Retinal pigment epithelial cell (primary cell): ENCODE data around the gene NUP214.
A peak's percentile ranks its signal among the peaks of the same experiment; 100 is the strongest.

Experiments
- DNase-seq: peaks from one replicate; pipeline ENCODE4 v3.0.0-alpha.2; 2010; ENCODE audit warnings: low read depth
- H3K4me3 ChIP-seq: 2 replicates; pipeline ENCODE4 v1.5.1; 2011; ENCODE audit warnings: mild to moderate bottlenecking, low read length, control low read depth, moderate library complexity
- TF ChIP-seq, protein P1 (sequence below): conservative IDR thresholded peaks from 2 replicates; pipeline ENCODE4 v1.5.1; 2011; ENCODE audit warnings: low read depth, low read length, control low read depth, inconsistent platforms

The NUP214 gene

GRCh38 chr9:131275332-131276093 lies 150.1 kb downstream of the NUP214 start:
- TF ChIP-seq, protein P1, sequence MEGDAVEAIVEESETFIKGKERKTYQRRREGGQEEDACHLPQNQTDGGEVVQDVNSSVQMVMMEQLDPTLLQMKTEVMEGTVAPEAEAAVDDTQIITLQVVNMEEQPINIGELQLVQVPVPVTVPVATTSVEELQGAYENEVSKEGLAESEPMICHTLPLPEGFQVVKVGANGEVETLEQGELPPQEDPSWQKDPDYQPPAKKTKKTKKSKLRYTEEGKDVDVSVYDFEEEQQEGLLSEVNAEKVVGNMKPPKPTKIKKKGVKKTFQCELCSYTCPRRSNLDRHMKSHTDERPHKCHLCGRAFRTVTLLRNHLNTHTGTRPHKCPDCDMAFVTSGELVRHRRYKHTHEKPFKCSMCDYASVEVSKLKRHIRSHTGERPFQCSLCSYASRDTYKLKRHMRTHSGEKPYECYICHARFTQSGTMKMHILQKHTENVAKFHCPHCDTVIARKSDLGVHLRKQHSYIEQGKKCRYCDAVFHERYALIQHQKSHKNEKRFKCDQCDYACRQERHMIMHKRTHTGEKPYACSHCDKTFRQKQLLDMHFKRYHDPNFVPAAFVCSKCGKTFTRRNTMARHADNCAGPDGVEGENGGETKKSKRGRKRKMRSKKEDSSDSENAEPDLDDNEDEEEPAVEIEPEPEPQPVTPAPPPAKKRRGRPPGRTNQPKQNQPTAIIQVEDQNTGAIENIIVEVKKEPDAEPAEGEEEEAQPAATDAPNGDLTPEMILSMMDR: no peak
- H3K4me3 ChIP-seq: no peak overlapping the region
- no peak for DNase-seq

DNA sequence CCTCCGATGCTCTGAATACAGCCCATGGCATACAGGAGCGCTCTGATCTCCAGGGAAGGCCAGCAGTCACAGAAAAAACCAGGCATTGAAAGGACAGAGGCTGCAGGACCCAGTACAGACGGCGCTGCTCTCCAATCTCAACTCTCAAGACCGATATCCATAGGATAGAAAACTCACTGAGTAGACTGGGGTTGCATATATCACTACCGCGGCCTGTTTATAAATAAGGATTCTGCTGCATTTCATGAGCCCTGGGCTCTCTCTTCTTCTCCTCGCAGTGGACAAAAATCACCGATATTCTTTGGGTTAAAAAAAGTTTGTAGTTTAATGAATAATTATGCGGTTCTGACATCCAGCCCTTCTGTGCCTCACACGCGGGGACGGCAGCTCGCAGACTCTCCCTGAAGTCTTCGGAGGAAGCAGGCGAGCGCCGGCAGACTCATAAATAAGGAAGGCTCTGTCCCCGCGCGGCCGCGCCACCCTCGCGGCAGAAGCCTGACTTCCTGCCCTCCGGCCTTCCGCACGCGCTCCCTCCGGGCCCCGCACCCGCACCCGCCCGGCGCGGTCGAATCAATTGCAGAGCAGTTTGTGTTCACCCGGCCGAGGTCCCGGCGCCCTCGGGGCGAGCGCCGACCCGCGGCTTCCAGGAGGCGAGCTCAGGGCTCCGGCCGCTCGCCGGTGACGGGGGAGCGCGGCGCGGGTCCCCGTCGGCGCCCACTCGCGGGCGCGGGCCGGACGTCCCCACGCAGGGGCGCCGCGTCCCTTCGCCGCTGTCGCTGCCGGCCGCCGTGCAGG lies 150.9 kb downstream of the NUP214 start, which contains the start of gene FAM78A:
Gene FAM78A (minus strand): TSS at position 417 of the 795 bp plus-strand sequence. CDS start 331 bp downstream, at position 86.
- DNase-seq: no peak
- no peak within 1 kb of the TSS for H3K4me3 ChIP-seq
- TF ChIP-seq, protein P1: no peak

DNA sequence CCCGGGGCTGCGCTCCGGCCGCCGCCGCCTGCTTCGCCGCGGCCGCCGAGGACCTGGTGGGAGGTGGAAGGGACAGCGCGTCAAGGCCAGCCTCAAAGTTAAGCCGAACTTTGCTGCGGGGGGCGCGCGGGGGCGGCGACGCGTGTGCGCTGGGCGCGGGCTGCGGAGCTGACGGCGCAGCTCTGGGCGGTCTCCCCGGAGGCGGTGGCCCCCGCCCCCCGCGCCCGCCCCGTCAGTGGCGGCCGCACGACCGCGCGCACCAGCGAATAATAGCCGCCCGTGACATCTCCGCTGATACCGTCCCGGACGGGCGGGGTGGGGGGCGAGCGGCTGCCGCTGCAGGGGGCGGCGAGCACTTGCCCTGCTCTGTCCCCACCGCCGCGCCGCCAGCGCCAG lies 151.5 kb downstream of the NUP214 start:
- TF ChIP-seq, protein P1: no peak
- DNase-seq: no peak
- no peak overlapping the region for H3K4me3 ChIP-seq

DNA sequence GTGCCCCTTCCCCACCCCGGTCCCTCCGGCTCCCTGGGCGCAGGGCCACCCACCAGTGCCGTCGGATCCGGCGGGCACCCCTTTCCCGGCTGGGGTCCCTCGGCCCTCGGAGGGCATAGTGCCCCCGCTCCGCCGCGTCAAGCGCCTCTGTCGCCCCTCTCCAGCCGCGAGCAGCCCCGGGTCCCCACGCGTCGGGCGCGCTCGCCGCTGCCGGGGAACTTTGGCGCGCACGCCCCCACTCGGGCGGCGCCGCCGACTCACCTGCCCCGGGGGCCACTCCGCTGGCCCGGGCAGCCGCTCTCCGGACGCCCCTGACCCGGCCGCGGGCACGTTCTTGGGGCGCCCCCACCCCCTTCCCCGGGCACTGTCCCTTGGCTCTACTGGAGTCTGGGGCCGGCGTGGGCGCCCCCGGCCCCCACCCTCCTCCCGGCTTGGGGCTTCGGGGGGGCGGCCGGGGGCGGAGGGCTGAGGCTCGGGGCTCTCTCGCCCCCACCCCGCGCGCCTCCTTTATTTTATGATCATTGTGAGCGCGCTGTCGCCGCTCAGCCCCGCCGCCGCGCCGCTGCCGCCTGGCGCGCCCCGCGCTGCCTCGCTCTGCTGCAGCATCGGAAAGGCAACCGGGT lies 152.0 kb downstream of the NUP214 start:
- TF ChIP-seq, protein P1: no peak
- no peak for DNase-seq

GRCh38 chr9:131277910-131278701 lies 152.7 kb downstream of the NUP214 start:
- TF ChIP-seq, protein P1: no peak
- peak; percentile 43 for DNase-seq
- peak overlapping the region; percentile 24 for H3K4me3 ChIP-seq

More for the DNA sequence above, 152.0 kb downstream of the NUP214 start:
- peak overlapping the region; percentile 22 for H3K4me3 ChIP-seq

DNA sequence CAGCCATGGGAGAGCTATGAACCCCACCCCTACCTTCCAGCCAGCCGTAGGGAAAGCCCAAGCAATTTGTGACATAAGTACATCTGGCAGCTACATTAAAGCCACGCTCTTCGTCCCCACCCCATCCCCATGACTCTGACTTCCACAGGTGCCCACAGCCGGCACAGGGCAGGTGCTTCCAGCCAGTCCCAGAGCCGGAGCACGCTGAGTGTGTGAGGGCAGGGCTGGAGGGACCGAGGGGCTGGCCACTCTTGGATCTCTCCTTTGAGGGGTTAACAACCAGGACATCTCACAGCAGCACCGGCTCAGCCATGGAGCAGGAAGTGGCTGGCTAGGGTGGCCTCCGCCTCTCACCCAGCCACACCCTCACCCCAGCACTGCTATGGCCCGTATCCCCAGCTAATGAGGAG lies 153.3 kb downstream of the NUP214 start:
- no peak overlapping the region for H3K4me3 ChIP-seq
- TF ChIP-seq, protein P1: no peak

More for the DNA sequence above, 153.3 kb downstream of the NUP214 start:
- no peak for DNase-seq
